Mesendoderm (in vitro differentiated cells): ENCODE measurements around the gene PLPP7.

Experiments used
- DNase-seq: peaks from one replicate; pipeline ENCODE4 v3.0.0; 2013
- H2AK5ac ChIP-seq: 2 replicates; pipeline ENCODE4 v1.6.1; 2013; ENCODE audit warnings: low read length, inconsistent platforms
- H2BK120ac ChIP-seq: 2 replicates; pipeline ENCODE4 v1.6.1; 2013; ENCODE audit warnings: low read depth, mild to moderate bottlenecking, low read length, moderate library complexity, mixed read lengths
- H2BK15ac ChIP-seq: replicated peaks from 2 replicates; pipeline ENCODE4 v1.6.1; 2013; ENCODE audit warnings: low read depth, mild to moderate bottlenecking, moderate library complexity
- H2BK5ac ChIP-seq: 2 replicates; pipeline ENCODE4 v1.6.1; 2013; ENCODE audit warnings: low read length, inconsistent platforms
- H3K18ac ChIP-seq: 2 replicates; pipeline ENCODE4 v1.6.1; 2013; ENCODE audit warnings: mild to moderate bottlenecking, low read length, mixed read lengths
- H3K23ac ChIP-seq: one replicate; pipeline ENCODE4 v1.6.1; 2013; ENCODE audit warnings: low read length
- H3K27ac ChIP-seq: 2 replicates; pipeline ENCODE4 v1.5.1; 2013; ENCODE audit warnings: low read depth, mild to moderate bottlenecking, inconsistent platforms, low read length, moderate library complexity
- H3K27me3 ChIP-seq: 2 replicates; pipeline ENCODE4 v1.6.1; 2013; ENCODE audit warnings: low read length, control low read depth, mild to moderate bottlenecking, inconsistent platforms; ENCODE audit not compliant: insufficient read depth, poor library complexity
- H3K36me3 ChIP-seq: 2 replicates; pipeline ENCODE4 v1.6.1; 2013; ENCODE audit warnings: low read length, inconsistent platforms; ENCODE audit not compliant: control insufficient read depth, insufficient read depth
- H3K4ac ChIP-seq: one replicate; pipeline ENCODE4 v1.6.1; 2013; ENCODE audit warnings: low read depth, mild to moderate bottlenecking, low read length, moderate library complexity
- H3K4me1 ChIP-seq: 2 replicates; pipeline ENCODE4 v1.6.1; 2013; ENCODE audit warnings: low read depth, low read length, inconsistent platforms; ENCODE audit not compliant: control insufficient read depth
- H3K4me2 ChIP-seq: 2 replicates; pipeline ENCODE4 v1.6.1; 2013; ENCODE audit warnings: low read length
- H3K4me3 ChIP-seq: 2 replicates; pipeline ENCODE4 v1.5.1; 2013; ENCODE audit warnings: mild to moderate bottlenecking, low read length
- H3K56ac ChIP-seq: one replicate; pipeline ENCODE4 v1.6.1; 2013; ENCODE audit warnings: low read length
- H3K79me1 ChIP-seq: 2 replicates; pipeline ENCODE4 v1.6.1; 2013; ENCODE audit warnings: low read length, inconsistent platforms
- H3K79me2 ChIP-seq: 2 replicates; pipeline ENCODE4 v1.6.1; 2013; ENCODE audit warnings: mild to moderate bottlenecking, low read length; ENCODE audit not compliant: control insufficient read depth, insufficient read depth
- H3K9ac ChIP-seq: 2 replicates; pipeline ENCODE4 v1.6.1; 2013; ENCODE audit warnings: low read length, inconsistent platforms
- H4K5ac ChIP-seq: one replicate; pipeline ENCODE4 v1.6.1; 2013; ENCODE audit warnings: low read length
- H4K8ac ChIP-seq: one replicate; pipeline ENCODE4 v1.6.1; 2013; ENCODE audit warnings: low read depth, mild to moderate bottlenecking, control low read depth, low read length, moderate library complexity
- WGBS: extraction: QIAGEN DNeasy Blood & Tissue Kit; methylation state at CpG from one replicate; pipeline ENCODE4 v1.1.7; 2013; ENCODE audit warnings: low lambda C conversion rate, missing lambda C conversion rate; ENCODE audit not compliant: insufficient coverage; ENCODE audit errors: extremely low coverage; 5-methylcytosine and 5-hydroxymethylcytosine counted together

The PLPP7 gene

DNA sequence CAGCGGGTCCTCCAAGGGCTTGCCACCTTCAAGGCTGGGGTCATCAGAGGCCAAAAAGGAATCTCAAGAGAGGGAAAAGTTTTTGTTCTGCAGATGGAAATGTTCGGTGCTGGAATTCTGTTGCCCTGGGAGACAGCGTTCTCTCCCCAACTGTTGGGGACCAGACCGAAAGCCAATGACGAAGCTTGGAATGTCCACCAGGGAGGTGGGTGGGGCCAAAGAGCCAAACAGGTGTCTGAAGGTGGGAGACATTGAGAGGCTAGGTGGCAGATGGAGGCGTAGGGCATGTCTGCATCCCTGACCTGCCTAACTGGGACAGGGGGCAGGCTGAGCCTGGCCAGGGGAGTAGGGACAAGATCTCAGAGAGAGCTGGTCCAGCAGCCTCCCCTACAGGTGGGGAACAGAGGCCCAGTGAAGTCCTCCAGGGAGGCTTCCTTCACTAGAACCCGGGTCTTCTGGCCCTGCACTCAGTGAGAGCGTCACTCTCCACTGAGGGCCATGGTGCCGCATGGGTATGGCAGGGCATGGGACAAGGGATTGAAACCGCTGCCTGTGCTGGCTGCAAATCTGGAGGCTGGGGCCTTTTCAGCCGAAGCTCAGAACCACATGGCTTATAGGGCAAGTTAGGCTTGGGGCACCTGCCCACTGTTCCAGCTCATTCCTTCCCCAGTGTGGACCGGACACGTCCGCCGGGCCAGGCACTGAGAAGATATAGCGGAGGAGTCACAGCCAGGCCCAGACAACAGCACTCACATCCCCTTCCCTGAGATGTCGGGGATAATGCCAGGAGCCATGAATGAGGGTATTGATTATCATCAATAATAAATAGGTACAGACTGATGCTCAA is 8.2 kb upstream of the PLPP7 start:
- Histone ChIP-seq H3K18ac (no peak overlapping the region), H4K5ac (no peak overlapping the region), H2AK5ac (no peak overlapping the region), H3K4me1 (no peaks in the 10 kb centered on the region), H3K27me3 (peaks cover 1% of the 10 kb centered on the region), H2BK15ac (no peak overlapping the region), H3K79me1 (no peaks in the 10 kb centered on the region), H3K23ac (no peak overlapping the region), H3K79me2 (no peaks in the 10 kb centered on the region), H3K9ac (no peak overlapping the region), H3K56ac (no peak overlapping the region), H4K8ac (no peak overlapping the region), H3K4me3 (no peak overlapping the region), H3K27ac (no peak overlapping the region), H3K4me2 (no peak overlapping the region), H2BK120ac (no peak overlapping the region), H3K4ac (no peak overlapping the region), H2BK5ac (no peak overlapping the region), H3K36me3 (no peaks in the 10 kb centered on the region)
- DNase-seq, result no peak
- no CpG with 5 or more reads among the region's 17 CpGs for WGBS

DNA sequence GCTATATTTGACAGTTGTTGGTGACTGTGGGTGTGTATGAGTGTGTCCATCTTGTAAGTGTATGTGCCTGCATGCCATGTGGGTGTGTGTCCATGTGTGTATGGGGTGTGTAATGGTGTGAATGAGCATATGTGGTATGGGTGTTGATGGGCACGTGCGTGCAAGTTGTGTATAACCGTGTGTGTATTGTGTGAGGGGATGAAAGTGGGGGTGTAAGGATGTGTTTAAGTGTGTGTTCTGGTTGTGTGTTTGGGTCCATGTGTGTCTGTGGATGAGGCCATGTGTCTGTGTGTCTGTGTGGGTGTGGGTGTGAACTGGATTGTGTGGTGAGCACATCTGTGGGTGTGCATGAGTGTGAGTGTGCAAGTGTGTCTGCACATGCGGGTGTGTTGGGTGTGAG is 7.3 kb upstream of the PLPP7 start:
- Histone ChIP-seq H2BK5ac (no peak overlapping the region), H2BK15ac (no peak overlapping the region), H3K4ac (no peak overlapping the region), H3K4me3 (no peak overlapping the region), H3K18ac (no peak overlapping the region), H3K27ac (no peak overlapping the region), H3K56ac (no peak overlapping the region), H2AK5ac (peak overlapping the region; percentile 59), H3K79me1 (no peaks in the 10 kb centered on the region), H2BK120ac (no peak overlapping the region), H3K27me3 (no peaks in the 10 kb centered on the region), H3K23ac (peak overlapping the region; percentile 15), H4K8ac (no peak overlapping the region), H3K4me1 (no peaks in the 10 kb centered on the region), H3K4me2 (no peak overlapping the region), H3K79me2 (no peaks in the 10 kb centered on the region), H4K5ac (no peak overlapping the region), H3K36me3 (no peaks in the 10 kb centered on the region), H3K9ac (no peak overlapping the region)
- DNase-seq, result no peak
- WGBS, result 100% methylated on average over 1 of the region's 4 CpGs

DNA sequence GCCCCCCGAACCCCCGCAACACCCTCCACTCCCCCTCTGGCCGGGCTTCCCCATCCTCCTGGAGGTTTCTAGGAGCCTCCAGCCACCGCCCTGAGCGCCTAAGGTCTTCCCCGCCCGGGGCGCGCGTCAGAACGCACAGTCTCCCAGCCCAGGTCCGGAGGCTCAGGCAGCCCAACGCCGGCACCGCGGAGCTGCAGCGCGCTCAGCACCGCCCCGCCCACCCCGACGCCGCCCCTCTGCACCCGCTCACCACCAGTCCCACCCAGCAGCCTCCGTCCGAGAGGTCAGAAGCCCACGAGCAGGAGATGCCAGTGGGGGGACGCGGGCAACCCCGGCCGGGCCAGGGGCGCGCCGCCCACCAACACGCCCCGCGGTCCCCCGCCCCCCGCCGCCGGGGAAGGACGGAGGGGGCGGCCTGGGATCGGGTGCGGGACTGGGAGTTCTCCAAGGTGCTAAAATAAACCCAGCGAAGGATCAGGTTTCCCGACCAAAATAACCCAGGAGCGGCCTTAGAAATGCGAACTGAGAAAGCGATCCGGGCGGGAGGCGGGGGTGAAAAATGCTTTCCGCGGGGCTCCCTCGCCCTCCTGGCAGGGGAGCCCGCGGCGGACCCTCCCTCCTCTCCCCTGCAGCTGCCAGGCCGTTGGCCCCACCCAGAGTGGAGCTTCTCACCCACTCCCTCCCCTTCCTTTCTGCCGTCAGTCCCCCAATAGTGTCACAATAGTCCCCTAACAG is 6.7 kb upstream of the PLPP7 start:
- no peak overlapping the region for H2AK5ac ChIP-seq
- no peaks in the 10 kb centered on the region for H3K27me3 ChIP-seq
- H3K4me1 ChIP-seq, result no peaks in the 10 kb centered on the region
- H4K8ac ChIP-seq, result no peak overlapping the region
- no peak overlapping the region for H4K5ac ChIP-seq
- H3K4me2 ChIP-seq, result no peak overlapping the region
- no peak overlapping the region for H2BK120ac ChIP-seq
- H3K23ac ChIP-seq, result no peak overlapping the region
- H2BK5ac ChIP-seq, result no peak overlapping the region
- no peak overlapping the region for H3K18ac ChIP-seq
- no peak overlapping the region for H3K4me3 ChIP-seq
- H2BK15ac ChIP-seq, result no peak overlapping the region
- H3K27ac ChIP-seq, result no peak overlapping the region
- H3K4ac ChIP-seq, result no peak overlapping the region
- peak overlapping the region; percentile 47 for H3K56ac ChIP-seq
- no peaks in the 10 kb centered on the region for H3K79me1 ChIP-seq
- no CpG with 5 or more reads among the region's 61 CpGs for WGBS
- H3K9ac ChIP-seq, result no peak overlapping the region
- no peaks in the 10 kb centered on the region for H3K36me3 ChIP-seq
- peak; percentile 80 for DNase-seq
- H3K79me2 ChIP-seq, result no peaks in the 10 kb centered on the region

DNA sequence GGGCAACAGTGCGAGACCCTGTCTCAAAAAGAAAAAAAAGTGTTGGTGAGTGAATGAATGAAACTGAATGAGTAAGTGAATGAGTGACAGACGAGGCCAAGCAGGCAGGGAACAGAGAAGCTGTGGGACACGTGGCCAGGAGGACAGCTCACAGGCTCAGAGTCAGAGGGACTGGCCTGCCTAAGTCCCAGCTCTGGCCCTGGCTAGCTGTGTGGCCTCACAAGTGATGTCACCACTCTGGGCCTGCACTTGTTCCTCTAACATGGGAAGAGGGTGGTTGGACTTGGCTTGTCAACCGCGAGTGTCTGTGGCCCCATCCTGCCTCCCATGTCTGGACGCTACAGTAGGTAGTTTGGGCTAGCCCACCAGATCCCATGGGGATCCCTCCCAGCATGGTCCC is 4.7 kb upstream of the PLPP7 start:
- no peaks in the 10 kb centered on the region for H3K36me3 ChIP-seq
- H3K79me2 ChIP-seq, result no peaks in the 10 kb centered on the region
- H3K4me2 ChIP-seq, result no peak overlapping the region
- DNase-seq, result no peak
- no peak overlapping the region for H2BK5ac ChIP-seq
- H3K4me1 ChIP-seq, result no peaks in the 10 kb centered on the region
- H3K27ac ChIP-seq, result no peak overlapping the region
- no peak overlapping the region for H2BK15ac ChIP-seq
- H3K23ac ChIP-seq, result no peak overlapping the region
- no peak overlapping the region for H2BK120ac ChIP-seq
- no peak overlapping the region for H3K56ac ChIP-seq
- H2AK5ac ChIP-seq, result no peak overlapping the region
- no peaks in the 10 kb centered on the region for H3K27me3 ChIP-seq
- H3K4me3 ChIP-seq, result no peak overlapping the region
- WGBS, result no CpG with 5 or more reads among the region's 6 CpGs
- H4K8ac ChIP-seq, result no peak overlapping the region
- H3K9ac ChIP-seq, result no peak overlapping the region
- no peak overlapping the region for H3K4ac ChIP-seq
- H4K5ac ChIP-seq, result no peak overlapping the region
- H3K79me1 ChIP-seq, result no peaks in the 10 kb centered on the region
- H3K18ac ChIP-seq, result no peak overlapping the region

DNA sequence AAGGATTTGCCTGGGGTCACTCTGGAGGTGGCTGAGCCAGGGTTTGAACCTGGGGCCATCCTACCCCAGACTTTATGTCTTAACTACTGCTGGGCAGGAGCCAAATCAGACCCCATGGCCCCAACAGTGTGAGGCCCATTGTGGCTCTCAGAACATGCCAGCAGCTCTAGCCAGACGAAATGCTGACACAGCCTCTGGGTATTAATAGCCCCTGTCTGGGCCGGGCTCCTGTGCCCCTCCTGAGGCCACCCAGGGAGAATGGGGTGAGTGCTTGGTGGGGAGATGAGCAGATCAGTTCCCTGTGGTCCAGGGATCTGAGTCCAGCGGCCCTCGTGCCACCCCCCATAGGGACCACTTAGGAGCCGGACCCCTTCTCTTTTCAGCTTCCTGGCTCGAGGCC is 2.2 kb upstream of the PLPP7 start:
- Histone ChIP-seq H3K23ac (no peak overlapping the region), H2BK5ac (no peak overlapping the region), H3K36me3 (no peaks in the 10 kb centered on the region), H2BK15ac (no peak overlapping the region), H3K4me2 (no peak overlapping the region), H3K9ac (no peak overlapping the region), H3K18ac (no peak overlapping the region), H3K4me3 (no peak overlapping the region), H2BK120ac (no peak overlapping the region), H3K79me1 (no peaks in the 10 kb centered on the region), H3K56ac (no peak overlapping the region), H3K79me2 (no peaks in the 10 kb centered on the region), H4K8ac (no peak overlapping the region), H3K4ac (no peak overlapping the region), H3K27me3 (no peaks in the 10 kb centered on the region), H4K5ac (no peak overlapping the region), H3K27ac (no peak overlapping the region), H3K4me1 (no peaks in the 10 kb centered on the region), H2AK5ac (no peak overlapping the region)
- no peak for DNase-seq
- WGBS, result no CpG with 5 or more reads among the region's 6 CpGs
